Skeletal muscle tissue (tissue), 4 donors: ENCODE data around the gene PABPN1L. TPM values are rescaled to one million over a fixed set of nuclear protein-coding genes. Genes with fewer than 3 reads are reported as not detected.
A peak's percentile ranks its signal among the peaks of the same experiment; 100 is the strongest.
"Not testable (repeated sequence)": the region's sequence is repeated elsewhere in the genome, so short reads cannot be mapped to it uniquely, and the experiment has no call there.

ENCODE experiments used
- H3K27ac ChIP-seq: one replicate; pipeline ENCODE4 v1.7.0; 2013; ENCODE audit warnings: mild to moderate bottlenecking, low read depth, low read length, inconsistent platforms
- H3K27me3 ChIP-seq, 3 donors: one replicate each; pipeline ENCODE4 v1.7.0; 2013; ENCODE audit warnings: low read length in 3 of 3; ENCODE audit not compliant: control insufficient read depth in 3 of 3, insufficient read depth in 3 of 3
- H3K36me3 ChIP-seq, 3 donors: one replicate each; pipeline ENCODE4 v1.7.0; 2013; ENCODE audit warnings: low read length in 3 of 3; ENCODE audit not compliant: control insufficient read depth in 3 of 3, insufficient read depth in 3 of 3
- H3K4me1 ChIP-seq, 3 donors: one replicate each; pipeline ENCODE4 v1.7.0; 2013; ENCODE audit warnings: low read length in 3 of 3, mild to moderate bottlenecking in 3 of 3; ENCODE audit not compliant: control insufficient read depth in 3 of 3, insufficient read depth in 3 of 3
- H3K4me3 ChIP-seq, 3 donors: one replicate each; pipeline ENCODE4 v1.7.0; 2013; ENCODE audit warnings: low read length in 3 of 3
- H3K9ac ChIP-seq, 3 donors: one replicate each; pipeline ENCODE4 v1.7.0; 2013; ENCODE audit warnings: low read length in 3 of 3, mild to moderate bottlenecking in 3 of 3, moderate library complexity in 2 of 3, low read depth in 1 of 3
- H3K9me3 ChIP-seq, 3 donors: one replicate each; pipeline ENCODE4 v1.7.0; 2013; ENCODE audit warnings: low read length in 3 of 3; ENCODE audit not compliant: control insufficient read depth in 3 of 3
- total RNA-seq: library from RNA; depleted of rRNA; stranded (reverse); fragments of >200 nt; gene quantifications from one replicate; pipeline ENCODE4 v1.2.3, GENCODE V29; 2014
- donor health status: Osteomylitis.

Gene PABPN1L
- total RNA-seq, 1 donor from 2014 or later, result not detected

- H3K27ac ChIP-seq, result peak overlapping the region; percentile 78
- peak overlapping the region in 2 of 3 donors; percentile 66 to 70 for H3K9ac ChIP-seq
- H3K4me1 ChIP-seq, result peaks cover 16 to 34% (median 26%) of the 10 kb centered on the region in 3 donors
- H3K27me3 ChIP-seq, result no peaks in the 10 kb centered on the region
- no peaks in the 10 kb centered on the region for H3K9me3 ChIP-seq
- H3K36me3 ChIP-seq, result peaks cover 0 to 5% (median under 1%) of the 10 kb centered on the region in 3 donors
- peak overlapping the region in 1 of 3 donors; percentile 43 for H3K4me3 ChIP-seq
Observed at GRCh38 chr16:88902744-88903143, 36.3 kb upstream of the PABPN1L start.

GRCh38 chr16:88901718-88902337, 35.4 kb upstream of the PABPN1L start:
- Histone ChIP-seq H3K9me3 (no peaks in the 10 kb centered on the region), H3K36me3 (peaks cover 0 to 11% (median 7%) of the 10 kb centered on the region in 3 donors), H3K27ac (no peak overlapping the region), H3K4me3 (no peak overlapping the region), H3K4me1 (peaks cover 25 to 39% (median 35%) of the 10 kb centered on the region in 3 donors), H3K27me3 (no peaks in the 10 kb centered on the region), H3K9ac (no peak overlapping the region)

DNA sequence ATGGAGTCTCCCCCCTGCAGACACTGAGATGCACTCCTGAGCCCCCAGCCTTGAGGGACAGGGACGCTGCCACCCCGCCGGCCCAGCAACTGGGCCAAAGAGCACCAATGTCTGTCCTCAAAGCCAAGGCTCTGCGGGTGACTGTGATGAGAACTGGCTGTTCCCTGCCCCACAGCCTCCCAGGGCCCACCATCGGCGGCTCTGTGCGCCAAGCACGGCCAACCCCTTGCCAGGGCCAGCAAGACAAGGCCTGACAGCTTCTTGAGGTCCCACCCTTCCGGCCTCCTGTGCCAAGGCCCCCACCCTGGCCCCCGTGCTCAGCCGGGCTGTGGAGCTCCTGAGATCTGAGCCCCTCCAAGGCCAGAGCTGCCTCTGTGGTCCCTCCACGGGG, 34.2 kb upstream of the PABPN1L start:
- Histone ChIP-seq H3K36me3 (peaks cover 0 to 11% (median 7%) of the 10 kb centered on the region in 3 donors), H3K9ac (no peak overlapping the region), H3K27me3 (no peaks in the 10 kb centered on the region), H3K4me3 (no peak overlapping the region), H3K27ac (no peak overlapping the region), H3K4me1 (peaks cover 31 to 50% (median 44%) of the 10 kb centered on the region in 3 donors), H3K9me3 (no peaks in the 10 kb centered on the region)

DNA sequence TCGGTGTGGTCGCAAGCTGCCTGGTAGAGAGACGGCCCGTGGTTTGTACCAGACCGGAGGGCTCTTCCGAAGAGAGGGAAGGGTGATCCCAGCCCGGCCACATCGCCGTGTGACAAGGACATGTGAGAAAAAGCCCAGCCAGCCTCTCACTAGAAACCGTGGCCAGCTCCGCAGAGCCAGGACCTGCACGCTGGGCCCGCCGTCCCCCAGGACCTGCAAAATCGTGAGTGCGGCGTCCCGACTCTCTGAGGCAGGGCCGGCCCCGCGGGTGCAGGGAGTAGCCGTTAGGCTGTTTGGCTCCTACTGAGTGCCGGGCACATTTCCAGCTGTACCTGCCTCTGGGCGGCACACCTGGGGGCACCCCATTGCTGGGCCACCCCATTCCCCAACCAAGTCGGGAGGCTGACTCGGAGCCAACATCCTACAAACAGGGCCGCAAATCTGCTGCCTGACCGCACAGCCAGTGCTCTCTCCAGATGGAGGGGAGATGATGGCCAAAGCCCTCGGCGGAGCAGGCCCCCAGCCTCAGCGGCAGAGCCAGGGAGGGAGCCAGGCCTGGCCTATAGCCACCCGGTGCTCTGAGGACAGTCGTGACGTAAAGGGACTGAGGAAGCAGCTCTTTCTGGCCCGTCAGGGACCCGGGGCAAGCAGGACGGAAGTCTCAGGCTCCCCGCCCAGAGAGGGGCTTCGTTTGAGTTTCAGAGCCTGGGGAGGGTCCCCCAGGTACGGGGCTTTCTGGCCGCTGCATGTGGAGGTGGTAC, 33.6 kb upstream of the PABPN1L start:
- no peak overlapping the region for H3K4me3 ChIP-seq
- H3K27me3 ChIP-seq, result no peaks in the 10 kb centered on the region
- H3K27ac ChIP-seq, result no peak overlapping the region
- peaks cover 33 to 55% (median 48%) of the 10 kb centered on the region in 3 donors for H3K4me1 ChIP-seq
- H3K9me3 ChIP-seq, result no peaks in the 10 kb centered on the region
- no peak overlapping the region for H3K9ac ChIP-seq
- peaks cover 0 to 11% (median 7%) of the 10 kb centered on the region in 3 donors for H3K36me3 ChIP-seq

- H3K4me1 ChIP-seq, result peaks cover 32 to 57% (median 49%) of the 10 kb centered on the region in 3 donors
- H3K27me3 ChIP-seq, result no peaks in the 10 kb centered on the region
- no peaks in the 10 kb centered on the region for H3K9me3 ChIP-seq
- peak overlapping the region; percentile 94 for H3K27ac ChIP-seq
- peak overlapping the region in 1 of 3 donors; percentile 79 for H3K4me3 ChIP-seq
- peaks cover 0 to 11% (median 7%) of the 10 kb centered on the region in 3 donors for H3K36me3 ChIP-seq
- peak overlapping the region in 1 of 3 donors; percentile 89 for H3K9ac ChIP-seq
Observed at GRCh38 chr16:88897696-88898425, 31.4 kb upstream of the PABPN1L start.

GRCh38 chr16:88896238-88897070, 30.0 kb upstream of the PABPN1L start:
- Histone ChIP-seq H3K36me3 (peaks cover 14 to 20% (median 18%) of the 10 kb centered on the region in 3 donors), H3K27ac (peak overlapping the region; percentile 94), H3K4me1 (peaks cover 42 to 64% (median 56%) of the 10 kb centered on the region in 3 donors), H3K27me3 (no peaks in the 10 kb centered on the region), H3K9me3 (no peaks in the 10 kb centered on the region), H3K4me3 (peak overlapping the region; percentile 49 to 79 (median 77)), H3K9ac (peak overlapping the region; percentile 65 to 89 (median 79))

GRCh38 chr16:88895335-88895734, 28.9 kb upstream of the PABPN1L start:
- peak overlapping the region; percentile 65 to 89 (median 79) for H3K9ac ChIP-seq
- no peaks in the 10 kb centered on the region for H3K27me3 ChIP-seq
- peak overlapping the region; percentile 94 for H3K27ac ChIP-seq
- peak overlapping the region in 2 of 3 donors; percentile 77 to 79 for H3K4me3 ChIP-seq
- no peaks in the 10 kb centered on the region for H3K9me3 ChIP-seq
- H3K4me1 ChIP-seq, result peaks cover 42 to 64% (median 56%) of the 10 kb centered on the region in 3 donors
- peaks cover 22 to 27% (median 24%) of the 10 kb centered on the region in 3 donors for H3K36me3 ChIP-seq

DNA sequence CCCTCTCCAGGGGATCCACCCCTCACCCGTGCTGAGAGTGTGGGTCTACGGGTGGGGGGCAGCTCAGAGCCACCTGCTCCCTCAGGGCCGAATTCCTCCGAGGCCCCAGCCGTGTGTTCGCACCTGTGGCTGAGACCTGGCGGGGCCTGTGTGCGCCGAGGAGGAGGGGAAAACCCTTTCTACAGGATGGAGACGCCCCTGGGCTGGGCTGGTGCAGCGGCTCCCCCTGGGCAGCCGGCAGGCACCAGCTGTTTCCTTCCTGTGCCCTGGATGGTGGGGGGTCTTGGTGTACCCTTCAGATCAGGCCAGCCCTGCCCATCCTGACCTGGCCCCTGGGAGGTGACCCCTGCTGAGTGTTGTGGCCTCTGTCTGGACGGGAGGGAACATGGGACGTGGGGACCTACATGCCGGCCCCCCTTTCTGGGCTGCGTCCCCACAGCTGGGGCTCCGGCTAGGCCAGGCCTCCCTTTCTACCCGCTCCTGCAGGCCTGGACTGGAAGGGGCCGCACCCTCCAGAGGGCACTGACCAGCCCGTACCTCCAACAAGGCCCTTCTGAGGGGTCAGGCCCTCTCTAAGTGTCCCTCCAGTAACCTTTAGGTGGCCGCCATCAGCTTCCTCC, 28.3 kb upstream of the PABPN1L start:
- Histone ChIP-seq H3K27ac (peak overlapping the region; percentile 94), H3K36me3 (peaks cover 28 to 32% (median 28%) of the 10 kb centered on the region in 3 donors), H3K4me1 (peaks cover 42 to 64% (median 56%) of the 10 kb centered on the region in 3 donors)

GRCh38 chr16:88894266-88894665, 27.8 kb upstream of the PABPN1L start:
- Histone ChIP-seq H3K4me1 (peaks cover 42 to 64% (median 57%) of the 10 kb centered on the region in 3 donors), H3K9ac (peak overlapping the region in 1 of 3 donors; percentile 89), H3K36me3 (peaks cover 31 to 32% (median 32%) of the 10 kb centered on the region in 3 donors), H3K4me3 (peak overlapping the region; percentile 51 to 79 (median 77))
- not testable (repeated sequence) for H3K9me3 ChIP-seq, H3K27me3 ChIP-seq, H3K27ac ChIP-seq

More for the DNA sequence above, 28.3 kb upstream of the PABPN1L start:
- Histone ChIP-seq H3K9me3 (no peaks in the 10 kb centered on the region), H3K27me3 (no peaks in the 10 kb centered on the region), H3K9ac (peak overlapping the region; percentile 65 to 89 (median 79)), H3K4me3 (peak overlapping the region; percentile 51 to 79 (median 77))
